ENCODE data around the gene MITF. TPM values are rescaled to one million over a fixed set of nuclear protein-coding genes. Genes with fewer than 3 reads are reported as not detected.

MITF gene
- total RNA-seq, 1 experiment from 2014 or later: 4.3 TPM

GRCh38 chr3:69944931-69945493 lies 205.7 kb downstream of the MITF start:
- H3K9me3 ChIP-seq: no peaks in the 10 kb centered on the region
- H3K27me3 ChIP-seq (replicated peaks; ENCODE audit: control insufficient read depth, insufficient read depth, low read length): no peaks in the 10 kb centered on the region
- TF ChIP-seq, protein P1, sequence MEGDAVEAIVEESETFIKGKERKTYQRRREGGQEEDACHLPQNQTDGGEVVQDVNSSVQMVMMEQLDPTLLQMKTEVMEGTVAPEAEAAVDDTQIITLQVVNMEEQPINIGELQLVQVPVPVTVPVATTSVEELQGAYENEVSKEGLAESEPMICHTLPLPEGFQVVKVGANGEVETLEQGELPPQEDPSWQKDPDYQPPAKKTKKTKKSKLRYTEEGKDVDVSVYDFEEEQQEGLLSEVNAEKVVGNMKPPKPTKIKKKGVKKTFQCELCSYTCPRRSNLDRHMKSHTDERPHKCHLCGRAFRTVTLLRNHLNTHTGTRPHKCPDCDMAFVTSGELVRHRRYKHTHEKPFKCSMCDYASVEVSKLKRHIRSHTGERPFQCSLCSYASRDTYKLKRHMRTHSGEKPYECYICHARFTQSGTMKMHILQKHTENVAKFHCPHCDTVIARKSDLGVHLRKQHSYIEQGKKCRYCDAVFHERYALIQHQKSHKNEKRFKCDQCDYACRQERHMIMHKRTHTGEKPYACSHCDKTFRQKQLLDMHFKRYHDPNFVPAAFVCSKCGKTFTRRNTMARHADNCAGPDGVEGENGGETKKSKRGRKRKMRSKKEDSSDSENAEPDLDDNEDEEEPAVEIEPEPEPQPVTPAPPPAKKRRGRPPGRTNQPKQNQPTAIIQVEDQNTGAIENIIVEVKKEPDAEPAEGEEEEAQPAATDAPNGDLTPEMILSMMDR (IDR thresholded peaks at IDR 0.05; ENCODE audit: insufficient read depth in 1 of 2, low read depth in 1 of 2, low read length in 1 of 2, severe bottlenecking in 1 of 2, unreplicated experiment in 1 of 2): no peak
- Mint-ChIP-seq H3K27ac (ENCODE audit: unreplicated experiment) (no peak overlapping the region), H3K27me3 (ENCODE audit: insufficient read depth, unreplicated experiment) (no peaks in the 10 kb centered on the region), H3K9me3 (ENCODE audit: unreplicated experiment) (no peaks in the 10 kb centered on the region), H3K36me3 (ENCODE audit: insufficient read depth, unreplicated experiment) (no peaks in the 10 kb centered on the region), H3K4me1 (ENCODE audit: low read depth, unreplicated experiment) (no peaks in the 10 kb centered on the region), H3K4me3 (ENCODE audit: unreplicated experiment) (no peak overlapping the region)
- POLR2A ChIA-PET: no interaction called here
- H3K4me3 ChIP-seq (ENCODE audit: low read depth, low read length): no peak overlapping the region
- intact Hi-C loops (cut with micrococcal nuclease; ENCODE audit: unreplicated experiment): loop anchor here (10.0 kb wide), 1 partner anchor 150 kb away; no protein-coding TSS in a partner anchor
- H3K4me1 ChIP-seq: no peaks in the 10 kb centered on the region
- CTCF ChIA-PET: no interaction called here
- BruUV-seq (replicated peaks): no TSS peak
- H3K36me3 ChIP-seq (ENCODE audit: control insufficient read depth, insufficient read depth, low read length): no peaks in the 10 kb centered on the region
- no peak for DNase-seq

DNA sequence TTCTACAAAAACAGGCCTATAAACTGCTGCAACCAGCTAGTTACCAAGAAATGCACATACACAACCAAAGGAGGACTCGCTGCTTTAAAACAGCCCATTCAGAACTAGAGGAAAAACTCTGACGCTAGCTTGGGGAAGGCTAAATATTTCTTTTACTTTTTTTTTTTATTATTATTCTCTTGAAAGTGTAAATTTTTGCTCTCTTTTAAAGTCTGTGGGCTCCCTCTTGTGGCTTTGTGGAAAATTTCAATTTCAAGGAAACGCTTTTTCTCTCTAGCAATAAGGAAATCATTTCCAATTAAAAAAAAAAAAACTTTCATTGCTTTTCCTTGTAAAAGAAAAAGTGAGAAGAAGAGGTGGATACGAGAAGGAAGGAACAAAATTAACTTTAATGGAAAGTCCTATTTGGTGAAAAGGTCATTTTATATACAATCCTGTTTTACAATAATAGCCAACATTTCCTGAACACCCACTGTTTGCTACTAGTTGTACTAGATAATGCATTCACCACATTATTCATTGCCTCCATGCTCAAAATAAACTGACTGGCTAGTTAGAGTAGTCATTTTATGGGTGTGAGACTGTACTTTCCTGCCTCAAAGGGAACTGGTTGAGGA lies 209.1 kb downstream of the MITF start:
- Mint-ChIP-seq H3K27me3 (ENCODE audit: insufficient read depth, unreplicated experiment) (no peaks in the 10 kb centered on the region), H3K27ac (ENCODE audit: unreplicated experiment) (no peak overlapping the region), H3K4me1 (ENCODE audit: low read depth, unreplicated experiment) (no peaks in the 10 kb centered on the region), H3K9me3 (ENCODE audit: unreplicated experiment) (no peaks in the 10 kb centered on the region), H3K4me3 (ENCODE audit: unreplicated experiment) (no peak overlapping the region), H3K36me3 (ENCODE audit: insufficient read depth, unreplicated experiment) (no peaks in the 10 kb centered on the region)
- POLR2A ChIA-PET: no interaction called here
- Histone ChIP-seq H3K27me3 (replicated peaks; ENCODE audit: control insufficient read depth, insufficient read depth, low read length) (no peaks in the 10 kb centered on the region), H3K9me3 (no peaks in the 10 kb centered on the region), H3K4me3 (ENCODE audit: low read depth, low read length) (no peak overlapping the region), H3K36me3 (ENCODE audit: control insufficient read depth, insufficient read depth, low read length) (no peaks in the 10 kb centered on the region), H3K4me1 (no peaks in the 10 kb centered on the region)
- no TSS peak for BruUV-seq (replicated peaks)
- intact Hi-C loops (cut with micrococcal nuclease; ENCODE audit: unreplicated experiment): loop anchor here (1.0 to 10.0 kb wide), 2 partner anchors 154 to 257 kb away; no protein-coding TSS in a partner anchor
- DNase-seq: peak in 1 of 2 experiments; percentile 15
- CTCF ChIA-PET: no interaction called here
- TF ChIP-seq, protein P1 (IDR thresholded peaks at IDR 0.05; ENCODE audit: insufficient read depth in 1 of 2, low read depth in 1 of 2, low read length in 1 of 2, severe bottlenecking in 1 of 2, unreplicated experiment in 1 of 2): peak; percentile 51 to 55

DNA sequence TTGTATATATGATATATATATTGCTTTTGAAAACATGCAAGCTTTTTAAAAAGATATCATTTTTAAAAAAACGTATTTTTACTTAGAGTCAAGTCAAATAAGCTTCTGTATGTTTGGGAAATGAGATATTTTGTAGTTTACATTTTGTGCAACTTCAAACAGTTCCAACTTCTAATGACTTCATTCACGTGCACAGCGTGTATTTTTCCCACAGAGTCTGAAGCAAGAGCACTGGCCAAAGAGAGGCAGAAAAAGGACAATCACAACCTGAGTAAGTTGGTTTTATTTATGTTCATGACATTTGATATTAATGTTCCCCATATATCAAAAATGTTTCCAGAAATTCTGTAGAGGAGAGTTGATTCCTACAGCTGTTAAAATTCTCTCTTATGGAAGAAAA lies 212.4 kb downstream of the MITF start:
- intact Hi-C loops (cut with micrococcal nuclease; ENCODE audit: unreplicated experiment): no loop called here
- Mint-ChIP-seq H3K27me3 (ENCODE audit: insufficient read depth, unreplicated experiment) (no peaks in the 10 kb centered on the region), H3K27ac (ENCODE audit: unreplicated experiment) (no peak overlapping the region), H3K4me1 (ENCODE audit: low read depth, unreplicated experiment) (no peaks in the 10 kb centered on the region), H3K4me3 (ENCODE audit: unreplicated experiment) (no peak overlapping the region), H3K36me3 (ENCODE audit: insufficient read depth, unreplicated experiment) (no peaks in the 10 kb centered on the region), H3K9me3 (ENCODE audit: unreplicated experiment) (no peaks in the 10 kb centered on the region)
- Histone ChIP-seq H3K36me3 (ENCODE audit: control insufficient read depth, insufficient read depth, low read length) (no peaks in the 10 kb centered on the region), H3K9me3 (no peaks in the 10 kb centered on the region), H3K27me3 (replicated peaks; ENCODE audit: control insufficient read depth, insufficient read depth, low read length) (no peaks in the 10 kb centered on the region), H3K4me1 (no peaks in the 10 kb centered on the region), H3K4me3 (ENCODE audit: low read depth, low read length) (no peak overlapping the region)
- no peak for DNase-seq
- no TSS peak for BruUV-seq (replicated peaks)
- POLR2A ChIA-PET: no interaction called here
- CTCF ChIA-PET: no interaction called here
- TF ChIP-seq, protein P1 (IDR thresholded peaks at IDR 0.05; ENCODE audit: insufficient read depth in 1 of 2, low read depth in 1 of 2, low read length in 1 of 2, severe bottlenecking in 1 of 2, unreplicated experiment in 1 of 2): no peak

Data from Caco-2 (cell line).